Adrenal gland (tissue), 5 donors: Measurements from ENCODE around the gene MRPL9.

Experiments used
- POLR2A ChIP-seq, 2 donors: fragments of 450-650 bp; IDR thresholded peaks; one replicate each; pipeline ENCODE4 v1.6.1; 2017; ENCODE audit warnings: antibody characterized with exemption in 2 of 2, mild to moderate bottlenecking in 2 of 2, moderate library complexity in 1 of 2
- TF ChIP-seq, protein P1 (sequence below), 6 experiments: fragments of 450-650 bp in 4 of 6; fragments of 200-600 bp in 2 of 6; sonication (generic) in 1 of 6; IDR thresholded peaks; 1 replicate in 5 of 6; 2 replicates in 1 of 6; pipeline versions ENCODE4 v1.5.1 to v1.8.0; 2016 to 2021; ENCODE audit warnings: antibody characterized with exemption in 6 of 6, mild to moderate bottlenecking in 2 of 6, moderate library complexity in 1 of 6
- donor health status: DM: no; HTN: no; CAD: no.

DNA sequence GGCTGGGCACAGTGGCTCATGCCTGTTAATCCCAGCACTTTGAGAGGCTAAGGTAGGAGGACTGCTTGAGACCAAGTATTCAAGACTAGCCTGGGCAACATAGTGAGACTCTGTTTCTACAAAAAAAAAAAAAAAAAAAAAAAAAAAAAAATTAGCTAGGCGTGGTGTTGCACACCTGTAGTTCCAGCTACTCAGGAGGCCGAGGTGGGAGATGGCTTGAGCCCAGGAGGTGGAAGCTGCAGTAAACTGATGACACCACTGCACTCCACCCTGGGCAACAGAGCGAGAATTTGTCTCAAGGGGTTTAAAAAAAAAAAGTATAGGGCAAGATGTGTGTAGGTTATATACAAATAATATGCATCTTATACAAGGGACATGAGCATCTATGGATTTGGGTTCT, 24.4 kb upstream of the MRPL9 start:
- TF ChIP-seq, protein P1, sequence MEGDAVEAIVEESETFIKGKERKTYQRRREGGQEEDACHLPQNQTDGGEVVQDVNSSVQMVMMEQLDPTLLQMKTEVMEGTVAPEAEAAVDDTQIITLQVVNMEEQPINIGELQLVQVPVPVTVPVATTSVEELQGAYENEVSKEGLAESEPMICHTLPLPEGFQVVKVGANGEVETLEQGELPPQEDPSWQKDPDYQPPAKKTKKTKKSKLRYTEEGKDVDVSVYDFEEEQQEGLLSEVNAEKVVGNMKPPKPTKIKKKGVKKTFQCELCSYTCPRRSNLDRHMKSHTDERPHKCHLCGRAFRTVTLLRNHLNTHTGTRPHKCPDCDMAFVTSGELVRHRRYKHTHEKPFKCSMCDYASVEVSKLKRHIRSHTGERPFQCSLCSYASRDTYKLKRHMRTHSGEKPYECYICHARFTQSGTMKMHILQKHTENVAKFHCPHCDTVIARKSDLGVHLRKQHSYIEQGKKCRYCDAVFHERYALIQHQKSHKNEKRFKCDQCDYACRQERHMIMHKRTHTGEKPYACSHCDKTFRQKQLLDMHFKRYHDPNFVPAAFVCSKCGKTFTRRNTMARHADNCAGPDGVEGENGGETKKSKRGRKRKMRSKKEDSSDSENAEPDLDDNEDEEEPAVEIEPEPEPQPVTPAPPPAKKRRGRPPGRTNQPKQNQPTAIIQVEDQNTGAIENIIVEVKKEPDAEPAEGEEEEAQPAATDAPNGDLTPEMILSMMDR (IDR thresholded peaks at IDR 0.05), result no peak
- TF ChIP-seq POLR2A (IDR thresholded peaks at IDR 0.05), result no peak
